Measurements from ENCODE around the gene BCL11A. TPM values are rescaled to one million over a fixed set of nuclear protein-coding genes. Genes with fewer than 3 reads are reported as not detected.

The BCL11A gene
- total RNA-seq, 1 experiment from 2014 or later: 0.29 TPM

DNA sequence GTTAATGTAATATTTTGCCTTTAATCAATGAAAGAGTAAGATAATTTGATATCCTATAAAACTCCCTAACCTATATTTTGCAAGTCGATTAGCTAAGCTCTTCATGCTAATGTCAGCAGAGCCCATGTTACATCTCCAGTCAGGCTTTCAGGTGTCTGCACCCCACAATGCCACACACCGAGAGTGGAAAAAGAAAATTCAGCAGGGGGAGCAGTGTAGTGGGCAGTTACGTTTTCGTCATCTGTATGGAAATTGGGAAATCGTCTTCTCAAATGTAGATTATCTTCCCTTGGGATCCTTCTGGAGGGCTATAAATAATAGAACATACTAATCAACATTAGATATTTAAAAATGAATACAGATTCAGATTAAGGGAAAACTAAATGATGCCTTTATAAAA is 66.3 kb downstream of the BCL11A start:
- TF ChIP-seq, protein P1, sequence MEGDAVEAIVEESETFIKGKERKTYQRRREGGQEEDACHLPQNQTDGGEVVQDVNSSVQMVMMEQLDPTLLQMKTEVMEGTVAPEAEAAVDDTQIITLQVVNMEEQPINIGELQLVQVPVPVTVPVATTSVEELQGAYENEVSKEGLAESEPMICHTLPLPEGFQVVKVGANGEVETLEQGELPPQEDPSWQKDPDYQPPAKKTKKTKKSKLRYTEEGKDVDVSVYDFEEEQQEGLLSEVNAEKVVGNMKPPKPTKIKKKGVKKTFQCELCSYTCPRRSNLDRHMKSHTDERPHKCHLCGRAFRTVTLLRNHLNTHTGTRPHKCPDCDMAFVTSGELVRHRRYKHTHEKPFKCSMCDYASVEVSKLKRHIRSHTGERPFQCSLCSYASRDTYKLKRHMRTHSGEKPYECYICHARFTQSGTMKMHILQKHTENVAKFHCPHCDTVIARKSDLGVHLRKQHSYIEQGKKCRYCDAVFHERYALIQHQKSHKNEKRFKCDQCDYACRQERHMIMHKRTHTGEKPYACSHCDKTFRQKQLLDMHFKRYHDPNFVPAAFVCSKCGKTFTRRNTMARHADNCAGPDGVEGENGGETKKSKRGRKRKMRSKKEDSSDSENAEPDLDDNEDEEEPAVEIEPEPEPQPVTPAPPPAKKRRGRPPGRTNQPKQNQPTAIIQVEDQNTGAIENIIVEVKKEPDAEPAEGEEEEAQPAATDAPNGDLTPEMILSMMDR (IDR thresholded peaks at IDR 0.05; ENCODE audit: insufficient read depth in 1 of 2, low read depth in 1 of 2, low read length in 1 of 2, severe bottlenecking in 1 of 2, unreplicated experiment in 1 of 2): no peak
- DNase-seq: no peak
- Histone ChIP-seq H3K27me3 (replicated peaks; ENCODE audit: control insufficient read depth, insufficient read depth, low read length) (no peaks in the 10 kb centered on the region), H3K4me3 (ENCODE audit: low read depth, low read length) (no peak overlapping the region), H3K36me3 (ENCODE audit: control insufficient read depth, insufficient read depth, low read length) (no peaks in the 10 kb centered on the region), H3K4me1 (no peaks in the 10 kb centered on the region), H3K9me3 (no peaks in the 10 kb centered on the region)
- H3K4me1 Mint-ChIP-seq (ENCODE audit: low read depth, unreplicated experiment): peaks cover 9% of the 10 kb centered on the region
- H3K27ac Mint-ChIP-seq (ENCODE audit: unreplicated experiment): no peak overlapping the region
- H3K36me3 Mint-ChIP-seq (ENCODE audit: insufficient read depth, unreplicated experiment): no peaks in the 10 kb centered on the region
- no TSS peak for BruUV-seq (replicated peaks)
- intact Hi-C loops (cut with micrococcal nuclease; ENCODE audit: unreplicated experiment): no loop called here
- H3K27me3 Mint-ChIP-seq (ENCODE audit: insufficient read depth, unreplicated experiment): no peaks in the 10 kb centered on the region
- ChIA-PET CTCF (no interaction called here), POLR2A (no interaction called here)
- no peaks in the 10 kb centered on the region for H3K9me3 Mint-ChIP-seq (ENCODE audit: unreplicated experiment)
- no peak overlapping the region for H3K4me3 Mint-ChIP-seq (ENCODE audit: unreplicated experiment)

DNA sequence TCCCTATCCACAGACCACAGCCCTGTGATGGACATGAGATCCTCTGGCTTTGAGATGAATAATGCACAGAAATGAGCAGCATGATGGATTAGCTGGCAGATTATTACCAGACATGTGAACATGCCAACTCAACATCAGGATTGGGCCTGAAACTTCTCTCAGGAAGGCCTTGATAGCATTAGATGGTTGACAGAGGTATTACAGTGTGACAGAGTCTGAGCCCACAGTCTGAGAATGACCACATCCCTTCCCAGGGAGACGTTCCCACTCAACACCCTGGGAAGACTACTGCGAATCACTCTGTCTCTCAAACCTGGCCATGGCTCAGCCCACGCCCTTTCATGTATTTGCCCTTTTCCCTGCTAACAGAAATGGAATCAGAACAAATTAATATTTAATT is 66.9 kb downstream of the BCL11A start:
- H3K4me1 Mint-ChIP-seq (ENCODE audit: low read depth, unreplicated experiment): peaks cover 9% of the 10 kb centered on the region
- CTCF ChIA-PET: no interaction called here

DNA sequence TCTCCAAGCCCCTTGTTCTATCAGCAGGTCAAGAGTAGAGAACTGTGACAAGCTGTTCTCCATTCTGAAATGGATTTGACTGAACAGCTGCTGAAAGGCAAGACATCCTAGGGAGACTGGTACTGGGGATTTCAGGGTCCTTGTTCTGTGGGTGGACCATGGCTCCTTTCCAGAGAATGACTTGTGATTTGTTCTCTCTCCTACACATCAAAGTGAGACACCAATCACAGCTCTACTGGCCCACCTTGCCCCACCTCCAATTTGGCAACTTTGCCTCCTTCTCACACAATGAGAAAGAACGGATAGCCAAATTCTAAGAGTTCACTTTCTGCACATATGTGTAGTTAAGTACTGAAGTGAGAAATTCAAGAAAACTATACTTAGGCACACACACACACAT is 67.4 kb downstream of the BCL11A start:
- intact Hi-C loops (cut with micrococcal nuclease; ENCODE audit: unreplicated experiment): no loop called here
- Histone ChIP-seq H3K4me3 (ENCODE audit: low read depth, low read length) (no peak overlapping the region), H3K36me3 (ENCODE audit: control insufficient read depth, insufficient read depth, low read length) (no peaks in the 10 kb centered on the region), H3K4me1 (peaks cover under 1% of the 10 kb centered on the region; the same call in 1 of the 2 replicates), H3K27me3 (replicated peaks; ENCODE audit: control insufficient read depth, insufficient read depth, low read length) (no peaks in the 10 kb centered on the region), H3K9me3 (no peaks in the 10 kb centered on the region)
- DNase-seq: no peak
- Mint-ChIP-seq H3K4me3 (ENCODE audit: unreplicated experiment) (no peak overlapping the region), H3K9me3 (ENCODE audit: unreplicated experiment) (no peaks in the 10 kb centered on the region), H3K4me1 (ENCODE audit: low read depth, unreplicated experiment) (peaks cover 9% of the 10 kb centered on the region), H3K36me3 (ENCODE audit: insufficient read depth, unreplicated experiment) (no peaks in the 10 kb centered on the region), H3K27me3 (ENCODE audit: insufficient read depth, unreplicated experiment) (no peaks in the 10 kb centered on the region), H3K27ac (ENCODE audit: unreplicated experiment) (no peak overlapping the region)
- BruUV-seq (replicated peaks): no TSS peak
- ChIA-PET CTCF (no interaction called here), POLR2A (interaction anchor here (0.5 kb wide), 1 partner anchor 44 kb away, joined by 5 read pairs; no protein-coding TSS in a partner anchor)
- TF ChIP-seq, protein P1 (IDR thresholded peaks at IDR 0.05; ENCODE audit: insufficient read depth in 1 of 2, low read depth in 1 of 2, low read length in 1 of 2, severe bottlenecking in 1 of 2, unreplicated experiment in 1 of 2): no peak

More for the DNA sequence above, 66.9 kb downstream of the BCL11A start:
- no peaks in the 10 kb centered on the region for H3K4me1 ChIP-seq
- intact Hi-C loops (cut with micrococcal nuclease; ENCODE audit: unreplicated experiment): no loop called here
- TF ChIP-seq, protein P1 (IDR thresholded peaks at IDR 0.05; ENCODE audit: insufficient read depth in 1 of 2, low read depth in 1 of 2, low read length in 1 of 2, severe bottlenecking in 1 of 2, unreplicated experiment in 1 of 2): no peak
- Mint-ChIP-seq H3K27me3 (ENCODE audit: insufficient read depth, unreplicated experiment) (no peaks in the 10 kb centered on the region), H3K36me3 (ENCODE audit: insufficient read depth, unreplicated experiment) (no peaks in the 10 kb centered on the region), H3K9me3 (ENCODE audit: unreplicated experiment) (no peaks in the 10 kb centered on the region), H3K4me3 (ENCODE audit: unreplicated experiment) (no peak overlapping the region), H3K27ac (ENCODE audit: unreplicated experiment) (no peak overlapping the region)
- no peak for DNase-seq
- no peaks in the 10 kb centered on the region for H3K9me3 ChIP-seq
- POLR2A ChIA-PET: no interaction called here
- no TSS peak for BruUV-seq (replicated peaks)
- no peaks in the 10 kb centered on the region for H3K36me3 ChIP-seq (ENCODE audit: control insufficient read depth, insufficient read depth, low read length)
- H3K27me3 ChIP-seq (replicated peaks; ENCODE audit: control insufficient read depth, insufficient read depth, low read length): no peaks in the 10 kb centered on the region
- no peak overlapping the region for H3K4me3 ChIP-seq (ENCODE audit: low read depth, low read length)

Data from Caco-2 (cell line).